AG09319 (cell line): ENCODE measurements around the gene RIPOR2.
A peak's percentile ranks its signal among the peaks of the same experiment; 100 is the strongest.
"Not testable (repeated sequence)": the region's sequence is repeated elsewhere in the genome, so short reads cannot be mapped to it uniquely, and the experiment has no call there.

Source experiments
- DNase-seq: peaks from one replicate; pipeline ENCODE4 v3.0.0-alpha.2; 2010; ENCODE audit warnings: low read depth; ENCODE audit errors: extremely low read depth
- CTCF ChIP-seq: IDR thresholded peaks from 2 replicates; pipeline ENCODE4 v1.5.1; 2011; ENCODE audit warnings: low read depth, mild to moderate bottlenecking, inconsistent platforms, low read length, moderate library complexity

The RIPOR2 gene

GRCh38 chr6:24918641-24919055, 17.1 kb downstream of the RIPOR2 start:
- no peak for DNase-seq
- no peak for TF ChIP-seq CTCF

GRCh38 chr6:24916496-24916895, 19.3 kb downstream of the RIPOR2 start:
- TF ChIP-seq CTCF, result no peak
- no peak for DNase-seq

- no peak for DNase-seq
- TF ChIP-seq CTCF, result no peak
Observed at GRCh38 chr6:24915641-24916040, 20.1 kb downstream of the RIPOR2 start.

GRCh38 chr6:24914082-24914481, 21.7 kb downstream of the RIPOR2 start:
- DNase-seq, result not testable (repeated sequence)

GRCh38 chr6:24911796-24912382, 23.9 kb downstream of the RIPOR2 start:
- no peak for DNase-seq
- no peak for TF ChIP-seq CTCF

GRCh38 chr6:24910961-24911725, 24.6 kb downstream of the RIPOR2 start:
- no peak for TF ChIP-seq CTCF
- DNase-seq, result no peak

GRCh38 chr6:24910331-24910960, 25.3 kb downstream of the RIPOR2 start:
- TF ChIP-seq CTCF, result peak; percentile 30

More at GRCh38 chr6:24910331-24910960, 25.3 kb downstream of the RIPOR2 start:
- DNase-seq, result no peak
